Sigmoid colon (tissue), 7 donors: ENCODE data around the gene PSMB7. TPM values are rescaled to one million over a fixed set of nuclear protein-coding genes. Genes with fewer than 3 reads are reported as not detected.

Source experiments
- DNase-seq: peaks from one replicate; pipeline ENCODE4 v3.0.0-alpha.2; 2019
- H3K27ac ChIP-seq, 4 donors: fragments of 200-600 bp; sonication (generic); one replicate each; pipeline ENCODE4 v1.5.1; 2016 to 2019; ENCODE audit warnings: mild to moderate bottlenecking in 1 of 4
- H3K27me3 ChIP-seq, 3 donors: fragments of 200-600 bp; sonication (generic); one replicate each; pipeline ENCODE4 v1.5.1; 2019; ENCODE audit warnings: mild to moderate bottlenecking in 1 of 3
- H3K36me3 ChIP-seq, 4 donors: fragments of 200-600 bp; sonication (generic); one replicate each; pipeline ENCODE4 v1.5.1; 2016 to 2019
- H3K4me1 ChIP-seq, 4 donors: fragments of 200-600 bp; sonication (generic); one replicate each; pipeline ENCODE4 v1.5.1; 2017 to 2019
- H3K4me3 ChIP-seq, 4 donors: fragments of 200-600 bp; sonication (generic); one replicate each; pipeline ENCODE4 v1.5.1; 2017 to 2019; ENCODE audit warnings: mild to moderate bottlenecking in 2 of 4, moderate library complexity in 1 of 4
- H3K9me3 ChIP-seq, 4 donors: fragments of 200-600 bp in 3 of 4; sonication (generic) in 3 of 4; one replicate each; pipeline versions ENCODE4 v1.5.1 to v1.6.1; 2013 to 2019
- CTCF ChIP-seq, 4 experiments: fragments of 450-650 bp in 3 of 4; fragments of 200-600 bp in 1 of 4; IDR thresholded peaks; one replicate each; pipeline ENCODE4 v1.5.1; 2016 to 2019; ENCODE audit warnings: antibody characterized with exemption in 4 of 4, mild to moderate bottlenecking in 3 of 4, moderate library complexity in 2 of 4
- EP300 ChIP-seq, 4 donors: sonication (generic); formaldehyde crosslinking; IDR thresholded peaks; one replicate each; pipeline ENCODE4 v1.6.1; 2017; ENCODE audit warnings: antibody characterized with exemption in 4 of 4
- POLR2A ChIP-seq, 2 donors: fragments of 450-650 bp; IDR thresholded peaks; one replicate each; pipeline ENCODE4 v1.6.1; 2016; ENCODE audit warnings: antibody characterized with exemption in 2 of 2, mild to moderate bottlenecking in 2 of 2, moderate library complexity in 2 of 2
- POLR2AphosphoS5 ChIP-seq, 4 donors: sonication (generic); formaldehyde crosslinking; IDR thresholded peaks; one replicate each; pipeline ENCODE4 v1.6.1; 2017; ENCODE audit warnings: antibody characterized with exemption in 4 of 4
- WGBS, 2 donors: extraction: QIAGEN DNeasy Blood & Tissue Kit; methylation state at CpG; one replicate each; pipeline ENCODE4 v1.1.7; 2013; 5-methylcytosine and 5-hydroxymethylcytosine counted together
- intact Hi-C: fragments of 100-400 bp; cut with DNase I; formaldehyde crosslinking; loops from one replicate; pipeline ENCODE4 v1.15.1; 2023
- polyA plus RNA-seq, 3 donors: library from polyadenylated mRNA; stranded (reverse); fragments of 200-250 nt; gene quantifications; one replicate each; pipeline ENCODE4 v1.2.3, GENCODE V29; 2013
- total RNA-seq, 4 donors: library from RNA; depleted of rRNA; stranded (reverse); fragments of >200 nt; gene quantifications; one replicate each; pipeline ENCODE4 v1.1.0, GENCODE V29; 2016
- donor health status: healthy with polysubstance abuse.
- donor health status: Bipolar disorder and iron deficiency.
- donor health status: healthy.

PSMB7 gene
- total and polyA plus RNA-seq, 7 donors = 136 to 179 (median 171) TPM

GRCh38 chr9:124358631-124359030, 56.6 kb downstream of the PSMB7 start:
- peaks cover 0 to 15% (median 11%) of the 10 kb centered on the region in 4 donors for H3K4me1 ChIP-seq
- intact Hi-C loops = no loop called here
- H3K9me3 ChIP-seq = no peaks in the 10 kb centered on the region
- DNase-seq = no peak
- H3K27me3 ChIP-seq = no peaks in the 10 kb centered on the region
- H3K27ac ChIP-seq = no peak overlapping the region
- H3K36me3 ChIP-seq = peaks cover 0 to 33% (median 8%) of the 10 kb centered on the region in 4 donors
- no peak overlapping the region for H3K4me3 ChIP-seq
- WGBS, 2 donors = 95 to 96% methylated on average over 13 of the region's 13 CpGs
- TF ChIP-seq POLR2AphosphoS5 (IDR thresholded peaks at IDR 0.05) = no peak
- no peak for TF ChIP-seq CTCF (IDR thresholded peaks at IDR 0.05)
- no peak for TF ChIP-seq POLR2A (IDR thresholded peaks at IDR 0.05)
- no peak for TF ChIP-seq EP300 (IDR thresholded peaks at IDR 0.05)

- Histone ChIP-seq H3K4me1 (peaks cover 0 to 15% (median 11%) of the 10 kb centered on the region in 4 donors), H3K9me3 (no peaks in the 10 kb centered on the region), H3K36me3 (peaks cover under 1 to 40% (median 15%) of the 10 kb centered on the region in 4 donors), H3K27me3 (no peaks in the 10 kb centered on the region), H3K4me3 (no peak overlapping the region), H3K27ac (no peak overlapping the region)
- WGBS, 2 donors = 84 to 90% methylated on average over 13 of the region's 13 CpGs
- DNase-seq = no peak
- TF ChIP-seq CTCF (IDR thresholded peaks at IDR 0.05) = no peak
- no peak for TF ChIP-seq POLR2AphosphoS5 (IDR thresholded peaks at IDR 0.05)
- intact Hi-C loops = no loop called here
Measured at GRCh38 chr9:124357721-124358361, 57.4 kb downstream of the PSMB7 start.

GRCh38 chr9:124356745-124357390, 58.4 kb downstream of the PSMB7 start:
- Histone ChIP-seq H3K4me3 (no peak overlapping the region), H3K27me3 (no peaks in the 10 kb centered on the region), H3K27ac (no peak overlapping the region), H3K36me3 (peaks cover 4 to 50% (median 23%) of the 10 kb centered on the region in 4 donors), H3K4me1 (peaks cover 0 to 11% (median 7%) of the 10 kb centered on the region in 4 donors), H3K9me3 (no peaks in the 10 kb centered on the region)
- no peak for DNase-seq
- TF ChIP-seq CTCF (IDR thresholded peaks at IDR 0.05) (no peak), POLR2A (IDR thresholded peaks at IDR 0.05) (no peak)
- 86 to 88% methylated on average over 19 of the region's 19 CpGs for WGBS, 2 donors
- intact Hi-C loops = no loop called here

GRCh38 chr9:124355941-124356744, 59.1 kb downstream of the PSMB7 start:
- no peak for DNase-seq
- WGBS, 2 donors = 88 to 94% methylated on average over 15 of the region's 15 CpGs
- no peaks in the 10 kb centered on the region for H3K9me3 ChIP-seq
- intact Hi-C loops = no loop called here
- no peak for TF ChIP-seq CTCF (IDR thresholded peaks at IDR 0.05)
- no peak for TF ChIP-seq EP300 (IDR thresholded peaks at IDR 0.05)
- no peak for TF ChIP-seq POLR2A (IDR thresholded peaks at IDR 0.05)
- no peak for TF ChIP-seq POLR2AphosphoS5 (IDR thresholded peaks at IDR 0.05)
- H3K36me3 ChIP-seq = peaks cover 4 to 57% (median 31%) of the 10 kb centered on the region in 4 donors
- peaks cover 0 to 4% (median 0%) of the 10 kb centered on the region in 4 donors for H3K4me1 ChIP-seq
- H3K27me3 ChIP-seq = no peaks in the 10 kb centered on the region
- H3K4me3 ChIP-seq = no peak overlapping the region
- H3K27ac ChIP-seq = no peak overlapping the region
